Activated CD8-positive, alpha-beta memory T cell treated with anti-CD3 and anti-CD28 coated beads, Interleukin-2, amount 10 ng/mL, durations not matched to agents 7 days and 5 days (primary cell): ENCODE measurements around the gene ANK3. TPM values are rescaled to one million over a fixed set of nuclear protein-coding genes. Genes with fewer than 3 reads are reported as not detected.

Experiments
- ATAC-seq: fragments of 150-1000 bp; cut with Tn5 transposase; one replicate; pipeline ENCODE4 v1.10.0; 2021; ENCODE audit warnings: moderate library complexity
- CTCF ChIA-PET: fragments of 350-600 bp; sonication (Branson Sonifier 250); formaldehyde crosslinking; loops from one replicate; lab custom pipeline; 2021; ENCODE audit warnings: antibody characterized with exemption; lab: Charles Lee
- DNase-seq: peaks from one replicate; pipeline ENCODE4 v3.0.0-alpha.2; 2020
- H3K27ac Mint-ChIP-seq: one replicate; pipeline ENCODE4 v1.8.0; 2021; ENCODE audit warnings: mild to moderate bottlenecking, mixed read lengths
- H3K27me3 Mint-ChIP-seq: one replicate; pipeline ENCODE4 v1.8.0; 2021; ENCODE audit warnings: mixed read lengths
- H3K36me3 Mint-ChIP-seq: one replicate; pipeline ENCODE4 v1.8.0; 2021; ENCODE audit warnings: mild to moderate bottlenecking, mixed read lengths
- H3K4me1 Mint-ChIP-seq: one replicate; pipeline ENCODE4 v1.8.0; 2021; ENCODE audit warnings: mixed read lengths
- H3K4me3 Mint-ChIP-seq: one replicate; pipeline ENCODE4 v1.8.0; 2021; ENCODE audit warnings: mild to moderate bottlenecking, moderate library complexity, mixed read lengths
- H3K9me3 Mint-ChIP-seq: one replicate; pipeline ENCODE4 v1.8.0; 2022; ENCODE audit warnings: low read depth, mixed read lengths
- total RNA-seq, 2 experiments: library from RNA; stranded (reverse); gene quantifications; one replicate each; pipeline ENCODE4 v1.2.3, GENCODE V29; 2021

Gene ANK3
- total RNA-seq, 2 experiments from 2014 or later = 2.9 to 10.6 TPM

- H3K36me3 Mint-ChIP-seq = no peaks in the 10 kb centered on the region
- no peak overlapping the region for H3K4me3 Mint-ChIP-seq
- no peak for ATAC-seq
- no peaks in the 10 kb centered on the region for H3K27me3 Mint-ChIP-seq
- no peaks in the 10 kb centered on the region for H3K4me1 Mint-ChIP-seq
- CTCF ChIA-PET = no interaction called here
- no peak overlapping the region for H3K27ac Mint-ChIP-seq
- no peaks in the 10 kb centered on the region for H3K9me3 Mint-ChIP-seq
- no peak for DNase-seq
These were observed 13.6 kb upstream of the ANK3 start for GRCh38 chr10:60403168-60403873.

DNA sequence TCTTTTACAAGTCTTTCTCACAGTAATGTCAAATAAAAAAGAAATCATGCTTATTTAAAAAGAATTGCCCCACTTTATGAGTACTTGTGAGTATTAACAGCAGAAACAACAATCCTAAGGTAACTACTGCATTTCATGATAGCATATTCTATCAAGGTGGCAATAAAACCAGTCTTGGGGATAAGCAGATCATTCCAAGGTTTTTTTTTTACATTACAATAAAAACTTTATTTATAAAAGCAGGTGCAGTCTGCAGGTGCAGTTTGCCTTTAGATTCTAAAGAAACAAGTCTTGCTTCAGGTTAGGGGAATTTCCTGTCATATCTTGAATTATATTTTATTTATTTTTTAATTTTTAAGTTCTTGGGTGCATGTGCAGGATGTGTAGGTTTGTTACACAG is 10.7 kb upstream of the ANK3 start:
- CTCF ChIA-PET = no interaction called here

GRCh38 chr10:60399328-60399727 is 9.7 kb upstream of the ANK3 start:
- CTCF ChIA-PET = no interaction called here
- DNase-seq (no peak), ATAC-seq (no peak)
- no peak overlapping the region for H3K4me3 Mint-ChIP-seq
- H3K4me1 Mint-ChIP-seq = peaks cover 4% of the 10 kb centered on the region
- no peak overlapping the region for H3K27ac Mint-ChIP-seq
- H3K27me3 Mint-ChIP-seq = no peaks in the 10 kb centered on the region
- no peaks in the 10 kb centered on the region for H3K36me3 Mint-ChIP-seq
- H3K9me3 Mint-ChIP-seq = no peaks in the 10 kb centered on the region

More for the DNA sequence above, 10.7 kb upstream of the ANK3 start:
- no peak overlapping the region for H3K4me3 Mint-ChIP-seq
- ATAC-seq (no peak), DNase-seq (no peak)
- no peak overlapping the region for H3K27ac Mint-ChIP-seq
- no peaks in the 10 kb centered on the region for H3K27me3 Mint-ChIP-seq
- no peaks in the 10 kb centered on the region for H3K9me3 Mint-ChIP-seq
- no peaks in the 10 kb centered on the region for H3K4me1 Mint-ChIP-seq
- H3K36me3 Mint-ChIP-seq = no peaks in the 10 kb centered on the region

GRCh38 chr10:60397792-60398191 is 8.1 kb upstream of the ANK3 start:
- H3K27me3 Mint-ChIP-seq = no peaks in the 10 kb centered on the region
- peaks cover 6% of the 10 kb centered on the region for H3K4me1 Mint-ChIP-seq
- no peaks in the 10 kb centered on the region for H3K36me3 Mint-ChIP-seq
- H3K9me3 Mint-ChIP-seq = no peaks in the 10 kb centered on the region
- no peak overlapping the region for H3K4me3 Mint-ChIP-seq
- no peak overlapping the region for H3K27ac Mint-ChIP-seq
- CTCF ChIA-PET = no interaction called here
- DNase-seq (no peak), ATAC-seq (no peak)

DNA sequence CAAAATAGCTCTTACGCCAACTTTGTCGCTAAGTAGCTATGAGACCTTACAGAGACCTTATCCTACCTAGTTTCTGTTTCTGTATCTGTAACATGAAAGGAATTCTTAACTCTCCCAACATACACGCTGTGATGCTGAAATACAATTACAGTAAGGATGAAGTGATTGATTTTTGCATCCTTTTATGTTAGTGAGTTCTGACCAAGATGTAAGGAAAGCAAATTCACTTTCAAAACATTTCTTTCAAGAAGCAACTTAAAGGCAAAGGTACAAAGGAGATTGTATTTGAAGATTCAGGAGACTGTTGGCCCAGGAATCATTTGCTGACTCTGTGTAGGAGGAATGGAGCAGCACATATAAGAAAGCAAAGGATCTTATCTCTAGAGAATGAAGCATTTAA is 7.1 kb upstream of the ANK3 start:
- Mint-ChIP-seq H3K9me3 (no peaks in the 10 kb centered on the region), H3K4me3 (no peak overlapping the region), H3K36me3 (no peaks in the 10 kb centered on the region), H3K4me1 (peaks cover 6% of the 10 kb centered on the region), H3K27me3 (no peaks in the 10 kb centered on the region), H3K27ac (no peak overlapping the region)
- CTCF ChIA-PET = no interaction called here
- ATAC-seq = no peak
- DNase-seq = no peak

DNA sequence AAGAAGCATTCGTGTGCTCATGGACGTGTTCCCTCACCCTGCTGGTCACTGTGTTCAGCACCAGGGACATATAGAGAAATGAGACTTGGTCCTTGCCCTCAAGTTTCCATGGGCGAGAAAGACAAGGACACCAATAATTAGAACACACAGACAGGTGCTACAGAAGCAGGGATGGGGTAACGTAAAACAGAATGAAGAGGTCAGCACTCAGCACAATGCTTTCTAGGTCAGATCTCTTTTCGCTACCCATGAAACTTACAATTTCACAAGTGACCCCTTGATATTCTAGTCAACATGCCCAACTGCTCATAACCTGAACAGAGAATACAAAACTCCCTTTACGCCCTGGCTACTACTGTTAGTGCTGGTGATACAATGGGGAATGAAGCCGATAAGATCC is 6.0 kb upstream of the ANK3 start:
- DNase-seq (no peak), ATAC-seq (no peak)
- no peak overlapping the region for H3K4me3 Mint-ChIP-seq
- H3K36me3 Mint-ChIP-seq = no peaks in the 10 kb centered on the region
- CTCF ChIA-PET = no interaction called here
- H3K9me3 Mint-ChIP-seq = no peaks in the 10 kb centered on the region
- H3K27me3 Mint-ChIP-seq = no peaks in the 10 kb centered on the region
- H3K27ac Mint-ChIP-seq = no peak overlapping the region
- peaks cover 6% of the 10 kb centered on the region for H3K4me1 Mint-ChIP-seq

- Mint-ChIP-seq H3K36me3 (no peaks in the 10 kb centered on the region), H3K27me3 (no peaks in the 10 kb centered on the region), H3K4me3 (no peak overlapping the region), H3K4me1 (peaks cover 6% of the 10 kb centered on the region), H3K27ac (no peak overlapping the region), H3K9me3 (no peaks in the 10 kb centered on the region)
- peak; percentile 23 for ATAC-seq
- CTCF ChIA-PET = no interaction called here
- peak; percentile 45 for DNase-seq
These were observed 4.8 kb upstream of the ANK3 start for GRCh38 chr10:60394446-60394845.

- ATAC-seq (no peak), DNase-seq (no peak)
- H3K27ac Mint-ChIP-seq = no peak overlapping the region
- no peaks in the 10 kb centered on the region for H3K36me3 Mint-ChIP-seq
- CTCF ChIA-PET = no interaction called here
- H3K27me3 Mint-ChIP-seq = no peaks in the 10 kb centered on the region
- H3K4me1 Mint-ChIP-seq = peaks cover 6% of the 10 kb centered on the region
- H3K4me3 Mint-ChIP-seq = no peak overlapping the region
- no peaks in the 10 kb centered on the region for H3K9me3 Mint-ChIP-seq
These were observed 550 bp upstream of the ANK3 start for GRCh38 chr10:60390224-60390626.

GRCh38 chr10:60388709-60389301 is 870 bp downstream of the ANK3 start:
- H3K9me3 Mint-ChIP-seq = no peaks in the 10 kb centered on the region
- no peaks in the 10 kb centered on the region for H3K27me3 Mint-ChIP-seq
- no peak overlapping the region for H3K4me3 Mint-ChIP-seq
- H3K4me1 Mint-ChIP-seq = no peaks in the 10 kb centered on the region
- ATAC-seq (no peak), DNase-seq (no peak)
- CTCF ChIA-PET = no interaction called here
- no peaks in the 10 kb centered on the region for H3K36me3 Mint-ChIP-seq
- H3K27ac Mint-ChIP-seq = no peak overlapping the region

GRCh38 chr10:60388116-60388625 is 1.5 kb downstream of the ANK3 start:
- no peaks in the 10 kb centered on the region for H3K4me1 Mint-ChIP-seq
- no peak overlapping the region for H3K4me3 Mint-ChIP-seq
- DNase-seq = no peak
- ATAC-seq = no peak
- CTCF ChIA-PET = no interaction called here
- H3K27ac Mint-ChIP-seq = no peak overlapping the region
- H3K27me3 Mint-ChIP-seq = no peaks in the 10 kb centered on the region
- no peaks in the 10 kb centered on the region for H3K9me3 Mint-ChIP-seq
- H3K36me3 Mint-ChIP-seq = no peaks in the 10 kb centered on the region

DNA sequence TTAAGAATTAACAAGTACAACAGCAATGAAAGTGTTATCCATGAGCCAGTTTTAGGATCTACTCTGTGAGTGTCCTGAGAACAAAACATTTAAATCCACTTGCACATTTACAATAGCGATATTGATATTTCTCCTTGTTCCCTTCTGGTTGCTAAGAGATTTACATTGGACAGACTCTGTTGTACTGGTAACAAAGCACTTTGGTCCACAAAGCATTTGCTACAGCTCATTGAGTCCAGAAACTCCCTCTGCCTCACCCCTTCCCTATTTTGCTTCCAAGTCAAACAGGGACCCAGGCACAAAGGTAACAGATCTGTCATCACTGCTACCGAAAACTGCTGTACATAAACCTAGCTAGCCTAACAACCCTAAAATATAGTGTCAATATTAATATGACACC is 2.1 kb downstream of the ANK3 start:
- ATAC-seq (no peak), DNase-seq (no peak)
- Mint-ChIP-seq H3K36me3 (no peaks in the 10 kb centered on the region), H3K9me3 (no peaks in the 10 kb centered on the region), H3K27me3 (no peaks in the 10 kb centered on the region), H3K4me1 (no peaks in the 10 kb centered on the region), H3K4me3 (no peak overlapping the region), H3K27ac (no peak overlapping the region)
- CTCF ChIA-PET = no interaction called here

GRCh38 chr10:60385399-60385738 is 4.3 kb downstream of the ANK3 start:
- Mint-ChIP-seq H3K9me3 (no peaks in the 10 kb centered on the region), H3K4me3 (no peak overlapping the region), H3K36me3 (no peaks in the 10 kb centered on the region), H3K4me1 (no peaks in the 10 kb centered on the region), H3K27me3 (no peaks in the 10 kb centered on the region), H3K27ac (no peak overlapping the region)
- no peak for ATAC-seq
- DNase-seq = no peak
- CTCF ChIA-PET = no interaction called here

DNA sequence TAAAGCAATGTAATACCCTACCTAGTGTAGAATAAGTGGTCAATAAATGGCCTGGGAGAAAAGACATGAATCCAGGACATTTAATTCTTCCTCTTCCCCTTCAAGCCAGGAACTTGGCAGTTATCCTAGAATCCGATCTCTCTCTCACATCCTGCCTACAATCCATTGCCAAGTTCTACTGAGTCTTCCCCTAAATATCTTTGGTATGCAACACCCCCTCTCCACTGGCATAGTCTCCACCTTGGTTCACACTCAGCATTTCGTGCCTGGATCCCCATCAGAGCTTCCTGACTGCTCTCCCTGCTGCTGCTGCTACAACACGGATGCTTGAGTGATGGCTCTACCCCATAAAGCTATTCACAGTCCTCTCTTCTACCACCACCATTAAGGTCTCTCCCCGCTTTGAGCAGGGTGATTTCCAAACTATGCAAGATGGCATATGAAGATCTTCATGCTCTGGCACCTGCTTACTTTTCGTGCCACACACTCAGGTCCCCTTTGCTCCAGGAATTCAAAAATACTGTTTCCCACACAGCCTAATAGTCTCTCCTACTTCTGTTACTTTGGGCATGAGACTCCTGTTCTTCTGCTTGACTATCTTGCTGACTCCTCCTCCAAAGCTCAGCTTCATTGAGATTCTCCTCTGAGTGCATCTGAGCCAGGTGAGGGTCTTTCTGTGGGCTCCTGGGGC is 4.8 kb downstream of the ANK3 start:
- Mint-ChIP-seq H3K9me3 (no peaks in the 10 kb centered on the region), H3K36me3 (no peaks in the 10 kb centered on the region), H3K4me1 (no peaks in the 10 kb centered on the region), H3K27me3 (no peaks in the 10 kb centered on the region), H3K27ac (no peak overlapping the region), H3K4me3 (no peak overlapping the region)
- DNase-seq (no peak), ATAC-seq (no peak)
- CTCF ChIA-PET = no interaction called here

DNA sequence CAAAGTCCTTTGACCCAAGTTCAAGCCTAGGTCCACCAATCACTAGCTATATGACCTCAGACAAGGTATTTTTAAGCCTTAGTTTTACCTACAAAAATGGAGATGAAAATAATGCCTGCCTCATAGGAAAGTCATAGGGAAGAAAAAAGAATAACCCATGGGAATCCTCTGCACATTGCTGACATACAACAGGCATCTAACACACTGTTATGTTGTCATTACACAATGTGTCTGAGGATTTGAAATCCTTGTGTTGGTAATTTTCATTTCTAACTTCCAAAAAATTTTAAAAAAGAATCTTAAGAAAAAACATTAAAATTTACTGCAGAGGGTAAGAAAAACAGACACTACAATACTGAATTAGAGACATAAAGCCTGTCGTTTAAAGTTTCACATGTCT is 5.7 kb downstream of the ANK3 start:
- Mint-ChIP-seq H3K27me3 (no peaks in the 10 kb centered on the region), H3K9me3 (no peaks in the 10 kb centered on the region), H3K4me1 (no peaks in the 10 kb centered on the region), H3K4me3 (no peak overlapping the region), H3K27ac (no peak overlapping the region), H3K36me3 (no peaks in the 10 kb centered on the region)
- no peak for DNase-seq
- CTCF ChIA-PET = no interaction called here
- no peak for ATAC-seq
